KMS-11 (cell line): ENCODE results near the gene ST6GALNAC1.

Experiments
- H2AFZ ChIP-seq: fragments of 200-600 bp; sonication (generic); 2 replicates; pipeline ENCODE4 v1.6.1; 2016; ENCODE audit warnings: antibody characterized with exemption, mixed run types, low read depth
- H3K27ac ChIP-seq: fragments of 200-600 bp; sonication (generic); 2 replicates; pipeline ENCODE4 v1.6.1; 2016; ENCODE audit warnings: mild to moderate bottlenecking, mixed run types
- H3K27me3 ChIP-seq: fragments of 200-600 bp; sonication (generic); 2 replicates; pipeline ENCODE4 v1.6.1; 2017; ENCODE audit warnings: mild to moderate bottlenecking, low read depth, mixed run types, moderate library complexity; ENCODE audit not compliant: insufficient read depth
- H3K36me3 ChIP-seq: fragments of 200-600 bp; sonication (generic); 2 replicates; pipeline ENCODE4 v1.6.1; 2017; ENCODE audit warnings: mild to moderate bottlenecking, mixed run types; ENCODE audit not compliant: insufficient read depth
- H3K4me1 ChIP-seq: fragments of 200-600 bp; sonication (generic); 2 replicates; pipeline ENCODE4 v1.6.1; 2016; ENCODE audit warnings: mild to moderate bottlenecking, low read depth, mixed run types; ENCODE audit not compliant: poor library complexity, severe bottlenecking
- H3K4me2 ChIP-seq: fragments of 200-600 bp; sonication (generic); 2 replicates; pipeline ENCODE4 v1.7.0; 2016; ENCODE audit warnings: mild to moderate bottlenecking, mixed run types
- H3K4me3 ChIP-seq: fragments of 200-600 bp; sonication (generic); IDR thresholded peaks from 2 replicates; pipeline ENCODE4 v1.6.1; 2017; ENCODE audit warnings: low read depth, low read length, mixed read lengths; ENCODE audit not compliant: insufficient read depth
- H3K79me2 ChIP-seq: fragments of 200-600 bp; sonication (generic); 2 replicates; pipeline ENCODE4 v1.6.1; 2016; ENCODE audit warnings: low read depth, mixed run types; ENCODE audit not compliant: insufficient read depth
- H3K9ac ChIP-seq: fragments of 200-600 bp; sonication (generic); 2 replicates; pipeline ENCODE4 v1.6.1; 2016; ENCODE audit warnings: mild to moderate bottlenecking, mixed run types
- H4K20me1 ChIP-seq: fragments of 200-600 bp; sonication (generic); 2 replicates; pipeline ENCODE4 v1.6.1; 2016; ENCODE audit warnings: mild to moderate bottlenecking, mixed run types; ENCODE audit not compliant: insufficient read depth
- TF ChIP-seq, protein P1 (sequence below): fragments of 200-600 bp; sonication (generic); conservative IDR thresholded peaks from 2 replicates; pipeline ENCODE4 v1.6.1; 2017; ENCODE audit warnings: low read depth, mild to moderate bottlenecking, antibody characterized with exemption, low read length, moderate library complexity, mixed read lengths

ST6GALNAC1 gene

DNA sequence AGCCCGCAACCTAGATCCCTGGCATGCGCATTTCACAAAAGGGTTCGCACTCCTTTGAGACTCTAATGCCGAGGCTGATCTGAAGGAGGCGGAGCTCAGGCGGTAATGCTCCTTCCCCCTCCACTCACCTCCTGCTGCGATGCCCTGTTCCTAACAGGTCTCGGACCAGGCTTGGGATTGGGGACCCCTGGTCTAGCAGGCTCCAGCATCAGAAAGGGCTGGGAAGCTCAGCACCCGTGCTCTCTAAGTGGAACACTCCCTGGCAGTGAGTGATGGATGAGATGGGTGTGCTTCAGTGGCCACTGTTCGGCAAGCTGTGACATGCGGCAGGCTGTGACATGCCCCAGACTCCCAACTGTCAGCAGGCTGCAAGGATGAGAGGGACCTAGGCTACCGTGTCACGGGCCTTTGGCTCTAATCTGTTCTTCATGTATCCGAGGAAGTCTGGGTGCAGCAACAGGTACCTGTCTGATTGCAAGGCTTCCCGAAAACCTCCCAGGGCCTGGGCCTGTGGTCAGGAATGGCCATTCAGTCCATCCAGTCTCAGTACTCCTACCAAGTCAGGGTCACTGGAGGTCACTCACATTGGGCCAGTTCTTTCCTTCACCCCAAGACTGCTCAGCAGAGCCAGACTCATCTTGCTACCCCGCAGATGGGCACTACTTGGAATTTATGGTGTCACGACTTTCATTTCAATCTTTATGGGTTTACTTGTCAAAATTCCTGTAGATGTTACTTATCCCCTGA lies 56.6 kb downstream of the ST6GALNAC1 start:
- H3K27ac ChIP-seq, result no peak overlapping the region
- H3K9ac ChIP-seq, result no peak overlapping the region
- TF ChIP-seq, protein P1, sequence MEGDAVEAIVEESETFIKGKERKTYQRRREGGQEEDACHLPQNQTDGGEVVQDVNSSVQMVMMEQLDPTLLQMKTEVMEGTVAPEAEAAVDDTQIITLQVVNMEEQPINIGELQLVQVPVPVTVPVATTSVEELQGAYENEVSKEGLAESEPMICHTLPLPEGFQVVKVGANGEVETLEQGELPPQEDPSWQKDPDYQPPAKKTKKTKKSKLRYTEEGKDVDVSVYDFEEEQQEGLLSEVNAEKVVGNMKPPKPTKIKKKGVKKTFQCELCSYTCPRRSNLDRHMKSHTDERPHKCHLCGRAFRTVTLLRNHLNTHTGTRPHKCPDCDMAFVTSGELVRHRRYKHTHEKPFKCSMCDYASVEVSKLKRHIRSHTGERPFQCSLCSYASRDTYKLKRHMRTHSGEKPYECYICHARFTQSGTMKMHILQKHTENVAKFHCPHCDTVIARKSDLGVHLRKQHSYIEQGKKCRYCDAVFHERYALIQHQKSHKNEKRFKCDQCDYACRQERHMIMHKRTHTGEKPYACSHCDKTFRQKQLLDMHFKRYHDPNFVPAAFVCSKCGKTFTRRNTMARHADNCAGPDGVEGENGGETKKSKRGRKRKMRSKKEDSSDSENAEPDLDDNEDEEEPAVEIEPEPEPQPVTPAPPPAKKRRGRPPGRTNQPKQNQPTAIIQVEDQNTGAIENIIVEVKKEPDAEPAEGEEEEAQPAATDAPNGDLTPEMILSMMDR, result no peak
- H3K4me1 ChIP-seq, result no peaks in the 10 kb centered on the region
- no peaks in the 10 kb centered on the region; the same call in 1 of the 2 replicates for H3K27me3 ChIP-seq
- no peaks in the 10 kb centered on the region for H3K36me3 ChIP-seq
- H3K4me2 ChIP-seq, result no peak overlapping the region
- H3K4me3 ChIP-seq, result no peak overlapping the region
- no peaks in the 10 kb centered on the region for H3K79me2 ChIP-seq
- no peaks in the 10 kb centered on the region for H4K20me1 ChIP-seq
- H2AFZ ChIP-seq, result no peak overlapping the region

DNA sequence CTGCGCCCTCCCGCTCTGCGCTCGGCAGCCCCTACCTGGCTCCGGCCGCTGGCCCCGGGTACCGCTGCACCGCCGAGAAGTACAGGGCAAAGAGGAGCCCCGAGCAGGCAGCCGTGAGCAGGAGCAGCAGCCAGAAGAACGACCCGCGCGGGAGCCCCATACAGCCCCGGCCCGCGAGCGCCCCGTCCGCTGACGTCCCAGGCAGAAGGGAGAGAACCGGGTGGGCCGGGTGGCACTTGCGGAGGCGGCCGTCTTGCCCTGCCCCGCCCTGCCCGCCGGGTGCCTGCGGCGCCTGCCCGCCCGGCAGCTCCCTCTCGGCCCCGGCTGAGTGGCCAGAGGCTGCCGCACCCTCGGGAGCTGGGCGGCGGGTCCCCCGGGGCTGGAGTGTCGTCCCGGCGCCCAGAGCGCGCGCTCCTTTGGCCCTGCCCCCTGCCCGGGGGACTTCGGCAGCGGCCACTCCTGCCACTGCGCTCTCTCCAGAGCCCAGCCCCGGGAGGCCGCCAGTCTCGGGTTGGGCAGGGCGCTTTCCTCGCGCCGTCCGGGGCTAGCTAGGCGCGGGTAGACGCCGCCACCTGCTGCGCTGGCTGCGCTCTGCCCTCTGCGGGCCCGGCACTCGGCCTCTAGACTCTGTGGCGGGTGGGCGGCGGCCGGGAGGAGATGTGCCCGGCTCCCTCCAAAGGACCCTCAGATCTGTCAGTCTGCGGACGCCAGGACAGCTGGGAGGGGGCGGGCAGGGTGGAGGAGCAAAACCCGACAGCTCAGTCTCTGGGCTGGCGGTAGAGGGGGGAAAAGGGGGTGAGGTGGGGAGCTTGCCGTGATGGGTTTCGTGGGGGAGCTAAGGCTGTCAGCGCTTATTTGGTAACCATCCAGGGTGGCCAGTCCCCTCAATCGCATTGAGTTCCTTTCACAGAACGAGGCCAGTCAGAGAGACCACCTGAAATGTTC lies 57.6 kb downstream of the ST6GALNAC1 start, which contains the start of gene ST6GALNAC2:
Gene ST6GALNAC2 (minus strand): TSS at position 212 of the 945 bp plus-strand sequence. CDS start 52 bp downstream, at position 160.
- Histone ChIP-seq H3K79me2 (no peaks in the 10 kb centered on the region), H3K4me1 (no peaks in the 10 kb centered on the region), H3K27me3 (no peaks in the 10 kb centered on the region; the same call in 1 of the 2 replicates), H4K20me1 (no peaks in the 10 kb centered on the region), H3K9ac (no peak within 1 kb of the TSS), H3K4me3 (no peak within 1 kb of the TSS), H3K4me2 (no peak within 1 kb of the TSS), H3K36me3 (no peaks in the 10 kb centered on the region), H2AFZ (no peak within 1 kb of the TSS), H3K27ac (no peak within 1 kb of the TSS)
- TF ChIP-seq, protein P1, result no peak

DNA sequence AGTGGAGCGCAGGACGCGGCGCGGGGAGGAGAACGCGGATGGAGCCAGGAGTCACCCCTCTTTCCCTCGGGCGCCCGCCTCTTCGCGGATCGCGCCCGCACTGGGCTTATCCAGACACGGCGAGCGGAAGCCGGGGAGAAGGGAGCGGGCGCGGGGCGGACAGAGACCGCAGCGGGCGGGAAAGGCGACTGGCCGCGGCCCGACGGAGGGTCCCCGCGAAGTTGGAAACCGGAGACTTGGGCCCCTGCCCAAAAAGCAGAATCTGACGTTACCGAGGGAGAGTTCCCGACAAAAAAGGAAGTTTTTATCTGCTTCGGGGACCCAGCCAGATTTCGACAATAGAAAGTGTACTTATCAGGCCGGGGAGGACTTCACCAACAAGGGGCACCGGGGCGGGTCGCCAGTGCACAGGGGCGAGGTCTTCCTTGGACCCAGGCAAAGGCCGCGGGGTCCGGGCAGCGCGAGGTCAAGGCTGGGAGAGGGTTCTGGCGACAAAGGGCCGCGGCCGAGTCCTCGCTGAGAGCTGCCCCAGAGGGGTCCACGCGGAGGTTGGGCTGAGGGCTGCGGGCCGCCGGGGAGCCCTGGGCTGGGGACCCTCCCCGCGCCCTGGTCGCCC lies 58.4 kb downstream of the ST6GALNAC1 start:
- Histone ChIP-seq H3K4me3 (no peak overlapping the region), H3K9ac (no peak overlapping the region), H3K4me1 (no peaks in the 10 kb centered on the region), H4K20me1 (no peaks in the 10 kb centered on the region), H3K36me3 (no peaks in the 10 kb centered on the region), H3K4me2 (no peak overlapping the region), H3K79me2 (no peaks in the 10 kb centered on the region), H3K27ac (no peak overlapping the region), H3K27me3 (no peaks in the 10 kb centered on the region; the same call in 1 of the 2 replicates), H2AFZ (no peak overlapping the region)
- TF ChIP-seq, protein P1, result no peak

DNA sequence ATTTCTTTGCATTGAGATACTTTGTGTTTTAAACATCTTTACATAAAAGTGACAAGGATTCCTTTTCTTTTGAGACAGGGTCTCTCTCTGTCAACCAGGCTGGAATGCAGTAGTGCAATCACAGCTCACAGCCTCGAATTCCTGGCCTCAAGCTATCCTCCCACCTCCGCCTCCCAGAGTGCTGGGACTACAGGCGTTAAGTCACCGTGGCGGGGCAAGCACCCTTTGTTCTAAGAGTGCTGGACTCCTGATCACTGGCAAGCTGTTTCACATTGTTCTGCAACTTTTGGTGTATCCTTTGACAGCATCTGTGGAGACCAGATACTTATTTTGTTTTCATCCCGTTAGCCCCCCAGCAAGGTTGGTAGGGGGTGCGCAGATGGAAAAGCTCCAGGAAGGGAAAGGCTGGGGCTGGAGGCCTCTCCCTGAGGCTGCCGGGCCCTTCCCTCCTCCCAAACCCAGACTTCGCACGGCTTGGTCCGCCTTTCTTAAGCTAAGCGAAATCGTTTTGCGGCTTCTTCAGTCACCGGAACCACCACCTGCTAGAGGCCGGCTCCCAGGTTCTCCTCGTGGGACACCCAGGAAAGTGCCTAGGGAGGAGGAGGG lies 59.0 kb downstream of the ST6GALNAC1 start:
- Histone ChIP-seq H3K36me3 (no peaks in the 10 kb centered on the region), H2AFZ (no peak overlapping the region), H3K27ac (no peak overlapping the region), H3K4me1 (no peaks in the 10 kb centered on the region), H3K27me3 (no peaks in the 10 kb centered on the region; the same call in 1 of the 2 replicates), H3K9ac (no peak overlapping the region), H3K4me3 (no peak overlapping the region), H3K4me2 (no peak overlapping the region), H4K20me1 (no peaks in the 10 kb centered on the region), H3K79me2 (no peaks in the 10 kb centered on the region)
- TF ChIP-seq, protein P1, result no peak
